GM21576 (cell line): ENCODE results near the gene PLOD2.

Experiments used
- ATAC-seq: cut with Tn5 transposase; IDR thresholded peaks from one replicate; pipeline ENCODE4 v1.9.1; 2021; ENCODE audit warnings: mild to moderate bottlenecking, moderate library complexity; ENCODE audit not compliant: unreplicated experiment

Gene PLOD2

DNA sequence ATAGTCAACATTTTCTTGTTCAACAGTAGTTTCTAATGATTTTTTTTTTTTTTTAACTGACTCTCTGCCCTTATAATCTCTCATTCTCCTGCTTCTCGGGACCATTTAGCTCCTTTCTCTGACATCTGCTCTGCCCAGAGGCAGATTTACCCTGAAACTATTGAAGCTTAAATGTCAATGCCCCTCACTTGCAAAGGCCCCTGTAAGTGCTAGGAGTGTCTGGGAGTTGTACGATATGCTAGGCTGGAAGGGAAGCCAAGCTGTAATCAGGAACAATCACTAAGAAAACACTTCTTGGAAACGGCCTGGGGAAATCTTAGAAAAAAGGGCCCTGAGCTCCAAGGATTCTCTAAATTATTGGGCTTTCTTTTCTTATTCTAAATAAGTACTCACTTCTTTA lies 5.8 kb upstream of the PLOD2 start:
- no peak for ATAC-seq

DNA sequence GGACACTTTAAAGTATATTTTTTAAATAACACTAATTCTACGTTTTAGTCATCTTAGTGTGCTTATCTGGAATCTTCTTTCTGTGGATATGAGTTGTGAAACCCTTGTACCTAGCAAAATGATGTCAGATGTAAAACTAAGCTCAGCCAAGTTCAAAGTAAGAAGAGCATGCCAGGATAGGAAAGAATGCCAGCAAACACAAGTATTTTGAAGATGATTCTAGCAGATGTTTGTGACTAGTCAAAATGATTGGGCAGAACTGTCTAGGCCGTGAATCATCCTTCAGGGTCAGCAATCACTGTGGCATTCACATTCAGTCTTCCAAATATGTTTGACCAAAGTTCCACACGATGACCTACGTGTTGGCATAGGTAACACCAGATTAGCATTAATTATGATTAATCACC lies 5.4 kb upstream of the PLOD2 start:
- no peak for ATAC-seq

DNA sequence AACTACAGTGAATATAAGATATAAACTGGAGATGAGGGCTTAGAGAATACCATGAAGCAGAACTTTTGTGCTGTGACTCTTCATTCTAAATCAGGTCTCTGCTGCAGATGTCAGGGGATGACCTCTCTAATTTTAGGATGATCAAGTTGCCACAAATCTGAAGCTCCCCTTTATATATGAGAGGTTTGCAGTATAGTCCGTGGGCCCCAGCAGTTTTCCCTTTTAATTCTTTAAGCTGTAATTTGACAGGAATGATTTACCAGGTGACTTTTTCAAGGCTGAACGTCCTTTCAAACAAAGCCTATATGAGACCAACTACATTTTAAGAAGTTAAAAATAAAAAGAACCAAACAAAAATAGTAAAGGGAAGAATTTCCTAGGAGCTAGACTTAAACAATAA lies 4.9 kb upstream of the PLOD2 start:
- no peak for ATAC-seq

DNA sequence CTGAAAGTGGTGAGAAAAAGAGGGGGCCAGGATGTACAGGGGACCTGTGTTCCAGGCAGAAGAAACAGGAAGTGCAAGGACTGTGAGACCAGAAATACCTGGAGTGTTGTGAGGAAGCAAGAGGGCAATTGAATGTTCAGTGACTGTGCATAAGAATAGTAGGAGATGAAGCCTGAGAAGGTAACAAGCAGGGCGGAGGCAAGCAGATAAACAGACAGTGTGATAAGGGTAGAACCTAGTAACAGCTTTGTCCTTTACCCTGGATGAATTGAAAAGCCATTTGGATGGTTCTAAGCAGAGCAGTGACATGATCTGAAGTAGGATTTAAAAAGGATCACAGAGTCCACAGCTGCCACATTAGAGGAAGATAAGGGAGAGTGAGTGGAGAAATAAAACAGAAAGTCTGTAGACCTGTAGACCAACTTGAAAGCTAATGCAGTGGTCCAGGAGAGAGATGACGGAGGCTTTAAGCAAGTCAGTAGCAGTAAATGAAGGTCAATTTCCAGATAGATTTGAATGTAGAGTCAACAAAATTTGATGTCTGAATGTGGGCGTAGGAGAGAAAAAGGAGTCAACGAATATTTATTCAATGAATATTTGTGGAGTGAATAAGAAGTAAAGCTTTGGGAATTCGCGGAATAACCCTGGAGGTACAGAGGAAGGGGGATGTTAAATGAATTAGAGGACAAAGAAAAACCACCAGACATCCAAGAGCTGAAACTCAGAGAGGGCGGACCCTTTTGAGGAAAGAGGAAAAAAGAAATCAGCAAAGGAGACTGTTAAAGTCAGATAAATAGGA lies 4.2 kb upstream of the PLOD2 start:
- ATAC-seq = no peak

DNA sequence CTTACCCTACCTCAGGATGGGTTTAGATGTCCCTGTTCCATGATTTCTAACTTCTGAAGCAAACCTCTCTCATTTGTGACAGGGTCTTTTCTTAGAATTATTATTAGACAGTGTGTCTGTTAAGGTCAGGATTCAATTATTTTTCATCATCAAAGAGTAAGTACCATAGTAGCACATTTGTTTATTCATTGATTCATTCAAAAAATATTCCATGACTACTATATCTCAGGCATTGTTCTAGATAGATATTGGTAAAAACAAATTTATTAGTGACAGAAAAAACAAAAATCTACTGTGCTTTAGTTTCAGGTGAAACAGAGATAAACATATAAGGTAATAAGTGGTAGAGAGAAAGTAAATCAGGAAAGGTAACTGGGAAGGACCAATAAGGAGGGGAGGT lies 3.5 kb upstream of the PLOD2 start:
- no peak for ATAC-seq

DNA sequence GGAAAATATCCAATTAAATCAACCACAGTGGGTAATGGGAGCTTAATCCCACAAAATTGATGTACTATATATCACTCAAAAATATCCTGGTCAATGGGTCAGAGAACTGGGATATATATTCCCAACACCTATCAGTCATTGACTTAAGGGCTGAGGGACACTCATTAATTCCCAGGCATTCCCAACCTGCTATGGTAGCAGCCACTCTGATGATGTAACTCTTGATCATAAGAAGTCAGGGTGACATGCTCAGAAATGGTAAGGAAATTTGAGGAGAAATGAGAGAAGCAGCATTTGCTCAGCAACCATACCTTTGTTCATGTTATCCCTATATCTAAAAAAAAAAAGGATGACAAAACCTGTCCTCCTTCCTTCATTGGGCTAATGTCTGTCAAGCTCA lies 3.1 kb upstream of the PLOD2 start:
- no peak for ATAC-seq

DNA sequence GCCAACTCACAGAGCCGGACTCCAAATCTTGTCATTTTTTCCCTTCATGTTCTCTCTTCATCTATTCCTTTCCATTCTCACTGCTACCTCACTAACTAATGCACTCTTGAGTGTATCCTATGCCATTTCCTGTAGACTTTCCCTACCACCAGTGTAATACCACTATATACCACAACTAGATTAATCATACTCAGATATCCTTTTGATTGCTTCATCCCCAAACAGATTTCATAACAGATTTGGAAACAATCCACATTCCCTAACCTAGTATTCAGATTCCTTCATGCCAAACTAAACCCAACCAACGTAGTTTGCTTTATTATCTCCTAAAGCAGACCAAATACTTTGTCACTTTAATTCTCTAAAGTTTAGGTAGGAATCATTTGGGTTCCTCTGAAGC lies 2.6 kb upstream of the PLOD2 start:
- no peak for ATAC-seq

DNA sequence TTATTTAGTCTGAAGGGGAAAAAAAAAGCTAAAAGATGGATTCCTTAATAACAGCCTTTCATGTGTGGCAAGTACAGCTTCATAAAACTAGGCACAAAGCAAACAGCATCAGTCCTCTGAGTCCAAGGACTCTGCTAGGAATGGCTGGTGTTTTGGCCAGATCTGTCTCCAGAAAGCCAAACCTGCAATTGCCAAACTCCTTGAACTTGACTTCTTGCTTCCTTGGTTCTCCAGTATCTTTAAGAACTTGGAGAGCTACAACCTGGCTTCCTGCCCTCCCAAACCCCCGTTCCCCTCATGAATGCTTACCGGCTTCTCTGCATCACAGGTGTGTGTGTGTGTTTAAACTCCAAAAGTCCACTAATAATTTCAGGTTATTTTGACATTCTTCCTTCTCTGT lies 1.6 kb upstream of the PLOD2 start:
- no peak for ATAC-seq

DNA sequence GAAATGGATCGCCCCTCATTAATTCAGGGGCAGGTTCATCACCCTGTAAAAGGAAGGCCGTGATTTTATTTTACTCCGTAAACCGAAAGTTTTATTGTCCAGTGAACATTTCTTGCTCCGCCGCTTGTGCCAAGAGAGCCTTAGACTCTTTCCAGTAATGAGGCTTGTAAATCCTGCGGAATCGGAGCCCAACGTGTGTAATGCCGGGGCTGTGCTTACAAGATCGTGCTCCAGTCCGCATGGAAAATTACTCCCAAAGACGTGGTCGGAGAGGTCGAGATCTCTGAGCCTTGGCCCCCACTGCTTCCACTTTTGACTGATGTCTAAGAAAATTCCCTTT lies 649 bp upstream of the PLOD2 start:
- no peak for ATAC-seq

DNA sequence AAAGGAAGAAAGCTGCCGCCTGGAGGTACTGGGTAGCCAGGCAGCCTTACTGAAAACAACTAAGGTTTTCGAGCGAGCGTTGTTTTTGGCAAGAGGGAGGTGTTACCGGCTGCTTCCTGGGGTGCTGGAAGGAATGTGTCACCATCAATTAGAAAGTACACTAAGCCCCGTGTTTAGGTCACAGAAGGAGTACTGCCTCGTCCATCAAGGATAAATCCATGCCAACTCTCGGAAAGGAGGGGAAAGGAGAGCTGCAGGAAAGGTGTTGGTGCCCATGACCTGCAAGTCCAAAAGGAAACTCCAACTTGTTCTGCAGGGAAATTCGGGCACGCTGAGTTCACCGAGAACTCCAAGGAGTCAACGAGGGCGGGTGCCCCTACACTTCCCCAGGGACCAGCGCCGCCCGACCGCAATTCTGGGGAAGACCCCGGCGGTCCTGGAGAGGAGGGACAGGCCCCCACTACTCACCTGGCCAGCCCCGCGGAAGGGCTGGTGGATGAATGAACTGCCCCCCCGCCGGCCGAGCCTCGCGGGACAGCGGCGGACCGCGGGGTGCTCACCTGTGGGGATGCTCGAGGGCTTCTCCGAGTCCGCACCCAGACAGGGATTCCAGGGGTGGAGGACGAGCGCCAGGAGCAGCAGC lies 542 bp downstream of the PLOD2 start:
- ATAC-seq = peak; percentile 7

DNA sequence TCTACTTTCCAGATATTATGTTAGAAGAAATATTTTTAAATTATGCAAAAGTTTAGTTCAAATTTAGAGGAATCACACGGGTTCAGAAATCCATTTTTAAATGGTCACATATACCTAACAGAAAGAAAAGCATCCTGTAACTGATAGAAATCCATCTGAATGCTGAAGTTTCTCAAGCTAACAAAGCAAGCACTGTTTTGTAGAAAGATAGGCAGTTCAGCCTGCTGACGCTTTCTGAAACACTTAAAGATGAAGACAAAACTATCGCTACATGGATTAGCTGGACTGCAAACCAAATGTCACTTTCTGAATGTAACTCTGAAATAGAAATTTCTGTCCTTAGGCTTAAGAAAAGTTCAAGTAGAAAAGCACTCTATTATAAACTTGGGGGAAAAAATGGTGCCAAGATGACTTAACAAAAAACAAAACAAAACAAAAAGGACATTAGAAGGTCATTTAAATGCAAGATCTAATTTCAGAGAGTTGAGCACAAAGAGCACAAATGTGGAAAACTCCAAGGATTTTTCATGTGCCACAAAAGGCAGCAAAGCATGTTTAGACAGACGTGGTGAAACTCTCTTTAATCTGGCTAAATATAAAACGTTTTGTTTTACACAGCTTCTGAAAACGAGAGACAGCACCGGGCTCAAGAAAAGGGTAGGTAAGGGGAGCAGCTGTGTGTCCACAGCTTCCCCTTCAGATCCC lies 1.2 kb downstream of the PLOD2 start:
- no peak for ATAC-seq

DNA sequence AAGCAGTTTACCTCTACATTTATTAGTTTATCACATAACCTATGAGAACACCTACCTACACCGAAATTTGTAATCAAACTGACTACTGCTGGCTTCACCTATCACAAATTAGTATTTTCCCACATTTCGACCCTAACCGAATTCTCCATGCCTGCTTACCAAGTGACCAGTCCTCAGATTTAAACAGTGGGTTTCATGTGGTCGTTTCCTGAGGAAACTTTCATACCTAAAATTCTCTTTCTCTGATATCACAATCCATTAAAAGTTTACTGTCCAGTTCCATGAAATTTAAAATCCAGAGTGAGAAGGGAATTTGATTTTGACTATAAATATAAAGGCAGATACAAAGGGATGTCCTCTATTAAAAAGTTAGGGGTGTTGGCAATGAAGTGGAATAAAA lies 1.9 kb downstream of the PLOD2 start:
- ATAC-seq = no peak

DNA sequence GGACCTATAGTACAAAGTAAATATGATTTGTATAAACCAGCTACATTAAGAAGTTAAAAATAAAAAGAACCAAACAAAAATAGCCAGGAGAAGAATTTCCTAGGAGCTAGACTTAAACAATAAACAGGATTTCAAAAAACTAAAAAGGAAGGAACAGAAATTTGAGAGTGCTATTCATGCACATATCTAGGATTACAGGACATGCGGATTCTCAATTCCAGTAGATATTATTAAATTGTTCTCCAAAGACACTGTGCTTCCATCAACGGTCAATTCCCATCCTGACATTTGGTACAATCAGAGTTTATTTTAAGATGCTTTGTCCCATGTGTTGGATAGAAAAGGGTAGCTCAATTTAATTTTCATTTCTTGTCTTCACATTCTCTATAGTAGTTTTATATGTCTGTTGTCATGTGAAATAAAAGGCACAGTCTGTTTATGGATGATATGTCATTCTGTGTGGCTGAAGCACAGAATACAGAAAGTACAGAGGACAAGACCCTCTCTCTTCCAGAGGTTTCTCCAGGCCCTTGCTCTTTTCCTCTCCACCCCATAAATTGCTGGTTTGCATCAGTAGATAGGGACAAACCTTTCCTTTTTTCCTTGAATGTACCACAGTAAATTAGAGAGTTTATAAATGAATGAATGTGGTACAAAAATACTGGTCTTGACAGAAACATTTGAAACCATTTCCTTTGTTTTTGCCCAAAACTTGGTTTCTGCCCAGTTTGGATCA lies 3.5 kb downstream of the PLOD2 start:
- ATAC-seq = no peak

DNA sequence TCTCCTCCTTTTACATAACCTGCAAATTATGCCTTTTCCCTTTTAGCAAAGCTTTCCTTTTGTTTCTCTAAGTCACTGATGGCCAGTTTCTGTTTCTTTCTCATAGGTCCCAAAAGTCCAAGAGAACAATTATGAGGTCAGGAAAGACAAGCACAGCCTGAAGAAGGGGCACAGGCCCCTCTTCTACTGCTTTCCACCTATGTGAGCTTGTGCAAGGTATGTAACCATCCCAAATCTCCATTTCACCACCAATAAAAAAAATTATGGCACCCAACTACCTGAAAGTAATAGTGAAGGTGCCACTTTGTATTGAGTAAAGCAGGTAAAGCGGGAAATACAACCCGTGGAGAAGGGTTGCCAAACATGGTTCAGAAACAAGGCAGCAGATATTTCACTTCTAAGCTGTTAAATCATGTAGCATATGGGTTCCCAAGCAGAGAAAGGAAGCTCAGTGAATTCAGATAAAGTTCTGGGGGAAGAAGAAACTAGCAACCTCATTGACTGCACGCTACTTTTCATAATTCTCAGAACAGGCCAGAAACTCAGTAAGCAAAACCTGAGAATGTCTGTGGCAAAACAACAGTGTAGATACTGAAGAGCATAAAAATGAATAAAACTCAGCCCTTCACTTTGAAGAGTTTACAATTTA lies 4.2 kb downstream of the PLOD2 start:
- ATAC-seq = no peak

DNA sequence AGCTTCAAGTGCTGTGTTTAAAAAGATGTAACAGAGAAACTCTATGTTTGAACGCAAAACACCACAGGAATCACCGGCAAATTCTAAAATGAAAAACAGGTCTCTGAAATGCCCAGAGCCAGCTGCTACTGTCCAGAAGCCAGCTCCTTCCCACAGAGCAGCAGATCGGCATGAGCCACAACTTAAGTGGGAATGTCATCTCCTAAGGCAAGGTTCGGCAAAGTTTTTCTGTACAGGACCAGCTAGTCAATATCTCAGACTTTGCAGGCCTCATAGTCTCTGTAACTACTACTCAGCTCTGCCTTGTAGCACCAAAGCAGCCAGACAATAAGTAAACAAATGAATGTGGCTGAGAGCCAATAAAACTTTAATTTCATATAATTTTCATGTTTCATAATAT lies 4.9 kb downstream of the PLOD2 start:
- no peak for ATAC-seq

DNA sequence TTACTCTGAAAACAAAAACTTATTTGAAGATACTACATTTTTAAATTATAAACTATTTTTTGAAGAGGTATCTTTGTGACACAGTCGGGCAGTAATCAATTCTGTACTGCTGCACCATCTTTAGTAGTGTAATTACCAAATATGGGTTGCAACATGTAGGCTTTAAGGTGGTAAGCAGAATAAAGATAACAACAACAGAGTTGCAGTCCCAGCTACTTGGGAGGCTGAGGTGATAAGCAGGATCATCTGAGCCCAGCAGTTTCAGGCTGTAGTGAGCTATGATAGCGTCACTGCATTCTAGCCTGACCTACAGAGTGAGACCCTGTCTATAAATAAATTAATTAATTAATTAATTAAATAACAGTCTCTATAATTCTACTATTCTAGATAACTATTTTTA lies 6.0 kb downstream of the PLOD2 start:
- no peak for ATAC-seq

DNA sequence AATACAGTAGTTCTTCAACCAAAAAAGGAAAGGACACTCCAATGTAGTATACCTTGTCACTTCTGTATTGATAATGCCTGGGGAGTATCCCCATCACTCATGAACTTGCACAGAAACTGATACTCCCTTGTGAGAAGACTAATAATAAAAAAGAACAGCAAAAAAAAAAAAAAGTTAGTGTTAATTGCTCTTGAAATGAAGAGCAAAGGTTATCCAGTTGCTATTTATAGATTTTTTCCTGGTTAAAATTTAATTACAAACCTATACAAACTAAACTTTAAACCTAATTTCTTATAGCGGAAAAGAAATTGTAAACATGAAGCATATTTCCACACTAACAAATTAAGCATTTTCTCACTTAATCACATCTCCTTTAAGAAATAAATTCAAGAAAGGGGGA lies 6.7 kb downstream of the PLOD2 start:
- no peak for ATAC-seq

DNA sequence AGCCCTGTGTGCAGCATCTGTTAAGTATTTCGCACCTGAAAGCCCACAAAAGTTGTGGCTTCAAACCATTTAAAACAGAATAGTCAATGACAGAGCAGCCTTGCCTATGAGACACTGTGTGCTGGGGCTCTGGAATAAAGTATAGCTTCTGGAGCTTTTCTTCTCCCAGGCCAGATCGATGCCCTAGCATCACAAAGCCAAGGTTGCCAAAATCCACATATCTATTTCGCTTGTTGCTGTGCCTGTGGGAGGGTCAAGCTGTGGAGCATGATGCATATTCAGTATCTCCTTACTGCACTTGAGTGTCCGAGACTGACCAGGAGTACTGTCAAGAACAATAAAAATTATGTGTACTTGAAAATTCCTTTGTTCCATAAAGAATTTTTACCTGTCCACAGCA lies 7.6 kb downstream of the PLOD2 start:
- ATAC-seq = no peak

DNA sequence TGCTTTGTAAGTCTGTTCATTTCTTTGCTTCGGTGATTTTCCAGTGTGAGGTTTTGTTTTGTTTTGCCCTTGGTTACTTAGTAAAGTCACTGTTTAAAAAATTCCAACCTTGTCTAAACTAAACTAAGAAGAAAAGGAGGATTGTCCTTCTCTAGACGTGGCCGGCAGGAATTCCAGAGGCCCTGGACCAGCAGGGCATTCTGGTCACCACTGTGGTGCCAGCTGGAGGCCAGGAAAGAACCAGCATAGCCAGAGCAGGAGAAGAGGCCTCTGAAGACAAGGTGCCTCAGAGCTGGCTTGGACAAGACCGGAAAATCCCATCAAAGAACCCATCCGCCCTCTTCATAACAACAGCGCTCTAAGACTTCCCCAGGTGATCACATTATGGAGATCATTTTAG lies 8.2 kb downstream of the PLOD2 start:
- no peak for ATAC-seq

DNA sequence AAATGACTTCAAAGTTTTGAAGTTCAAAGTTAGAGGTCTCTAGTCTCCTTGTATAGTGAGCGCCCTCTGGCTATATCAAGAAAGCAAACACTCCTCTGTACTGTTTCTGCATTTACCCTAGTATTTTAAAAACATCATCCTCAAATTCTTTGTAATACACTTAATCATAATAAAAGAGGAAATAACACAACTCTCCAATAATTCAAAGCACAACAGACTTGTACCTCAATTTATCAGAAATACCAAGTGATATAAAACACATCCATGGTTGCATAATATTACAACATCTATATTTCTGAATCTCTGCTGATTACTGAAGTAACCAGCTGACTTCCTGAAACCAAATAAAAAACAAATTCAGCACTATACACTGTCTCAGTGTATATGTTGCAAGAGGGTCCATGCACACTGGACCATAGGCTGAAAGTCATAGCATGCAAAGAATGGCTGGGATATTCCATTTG lies 12.5 kb downstream of the PLOD2 start:
- ATAC-seq = no peak

DNA sequence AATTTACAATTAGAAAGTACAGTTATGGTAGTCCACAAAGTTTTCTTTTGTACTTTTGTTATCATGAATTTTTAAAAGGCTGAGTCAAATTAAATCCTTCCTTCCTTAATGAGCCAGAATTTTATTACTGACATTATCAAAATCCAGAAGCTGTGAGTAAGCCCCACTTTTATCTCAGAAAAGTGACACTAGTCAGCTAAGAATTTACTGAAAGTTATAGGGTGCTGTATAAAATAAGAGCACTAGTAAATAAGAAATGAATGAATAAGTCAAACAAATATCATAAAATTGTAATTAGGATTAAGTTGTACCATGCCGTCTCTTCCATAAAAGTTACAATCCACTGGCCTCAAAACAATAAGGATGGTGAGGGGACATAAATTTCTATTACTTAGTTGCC lies 15.3 kb downstream of the PLOD2 start:
- no peak for ATAC-seq
